PFSK-1 (cell line): ENCODE results near the gene DDX41.

ENCODE experiments used
- FOXP2 ChIP-seq: optimal IDR thresholded peaks from 2 replicates; pipeline ENCODE3; 2011; ENCODE audit warnings: borderline replicate concordance, control low read depth, inconsistent platforms; ENCODE audit not compliant: insufficient read depth; ENCODE audit errors: extremely low read length, extremely low read depth
- POLR2AphosphoS5 ChIP-seq: IDR thresholded peaks from 2 replicates; pipeline ENCODE4 v1.6.1; 2012; ENCODE audit warnings: low read depth, mild to moderate bottlenecking, control low read depth, low read length, moderate library complexity
- REST ChIP-seq, 2 experiments: IDR thresholded peaks; 2 replicates each; pipeline versions ENCODE4 v1.6.1 to v1.8.0; 2011 to 2012; ENCODE audit warnings: low read depth in 2 of 2, low read length in 2 of 2, control low read depth in 1 of 2, inconsistent platforms in 1 of 2, mild to moderate bottlenecking in 1 of 2, moderate library complexity in 1 of 2; ENCODE audit not compliant: insufficient read depth in 1 of 2
- SIN3A ChIP-seq: IDR thresholded peaks from 2 replicates; pipeline ENCODE4 v1.6.1; 2012; ENCODE audit warnings: mild to moderate bottlenecking, low read length, moderate library complexity, borderline replicate concordance; ENCODE audit not compliant: insufficient read depth
- TAF1 ChIP-seq: IDR thresholded peaks from 2 replicates; pipeline ENCODE4 v1.6.1; 2012; ENCODE audit warnings: low read length, control low read depth, borderline replicate concordance; ENCODE audit not compliant: insufficient read depth

The DDX41 gene

GRCh38 chr5:177526191-177526590 lies 9.4 kb upstream of the DDX41 start:
- TF ChIP-seq REST (IDR thresholded peaks at IDR 0.05; ENCODE audit: insufficient read depth in 1 of 2, low read depth in 2 of 2, low read length in 2 of 2): no peak
- TF ChIP-seq POLR2AphosphoS5: no peak
- no peak for TF ChIP-seq SIN3A
- no peak for TF ChIP-seq FOXP2
- no peak for TF ChIP-seq TAF1

- TF ChIP-seq TAF1 (no peak), REST (IDR thresholded peaks at IDR 0.05; ENCODE audit: insufficient read depth in 1 of 2, low read depth in 2 of 2, low read length in 2 of 2) (no peak), FOXP2 (no peak), POLR2AphosphoS5 (no peak), SIN3A (no peak)
These were observed 8.3 kb upstream of the DDX41 start for GRCh38 chr5:177524941-177525655.

GRCh38 chr5:177524539-177524900 lies 7.8 kb upstream of the DDX41 start:
- TF ChIP-seq FOXP2 (no peak), POLR2AphosphoS5 (no peak), REST (IDR thresholded peaks at IDR 0.05; ENCODE audit: insufficient read depth in 1 of 2, low read depth in 2 of 2, low read length in 2 of 2) (no peak), SIN3A (no peak), TAF1 (no peak)

DNA sequence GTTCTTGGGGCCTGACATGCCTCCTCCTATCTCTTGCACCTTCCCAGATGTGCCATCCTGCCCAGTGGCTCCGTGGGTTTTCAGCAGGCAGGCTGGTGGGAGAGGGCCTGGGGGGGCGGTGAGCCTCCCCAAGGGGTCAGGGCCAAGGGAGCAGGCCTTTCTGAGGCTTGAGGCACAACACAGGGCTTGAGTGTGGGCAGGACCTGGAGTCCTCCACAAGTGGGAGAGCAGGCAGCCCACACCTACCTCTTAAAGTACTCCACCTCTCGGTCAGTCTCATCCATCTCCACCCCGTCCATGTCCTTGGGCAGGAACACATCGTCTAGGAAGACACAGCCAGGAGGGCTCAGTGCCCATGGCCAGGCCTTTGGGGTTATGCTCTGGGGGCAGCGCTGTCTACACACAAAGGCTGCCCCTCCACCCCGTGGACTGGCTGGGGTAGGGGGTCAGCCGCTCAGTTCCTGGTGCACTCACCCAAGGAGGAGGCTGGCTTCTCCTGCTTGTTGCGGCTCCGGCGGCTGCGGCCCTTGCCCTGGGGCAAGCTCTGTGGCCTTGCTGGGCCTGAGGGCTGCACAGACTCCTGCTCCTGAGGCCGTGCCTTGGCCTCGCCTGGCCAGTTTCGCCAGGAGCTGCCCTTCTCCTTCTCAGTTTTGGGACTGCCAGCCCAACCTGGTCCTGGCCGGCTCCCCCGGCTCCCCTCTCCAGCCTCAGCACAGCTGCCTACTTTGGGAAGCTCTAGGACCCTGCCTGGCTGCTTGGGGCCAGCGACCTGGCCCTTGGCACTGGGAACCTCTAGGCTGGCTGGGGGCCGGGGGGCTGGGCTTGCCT lies 7.2 kb upstream of the DDX41 start:
- no peak for TF ChIP-seq SIN3A
- no peak for TF ChIP-seq REST (IDR thresholded peaks at IDR 0.05; ENCODE audit: insufficient read depth in 1 of 2, low read depth in 2 of 2, low read length in 2 of 2)
- no peak for TF ChIP-seq FOXP2
- no peak for TF ChIP-seq POLR2AphosphoS5
